Neural cell (in vitro differentiated cells): ENCODE results near the gene RPS5.

Experiments
- EZH2 ChIP-seq: fragments of 200-600, 300-800 bp; shearing (Covaris generic), sonication (generic); IDR thresholded peaks from 2 replicates; pipeline ENCODE4 v1.6.1; 2014; ENCODE audit warnings: antibody characterized with exemption, low read length, borderline replicate concordance, mild to moderate bottlenecking; ENCODE audit not compliant: insufficient read depth, poor library complexity, severe bottlenecking
- POLR2AphosphoS5 ChIP-seq: IDR thresholded peaks from 2 replicates; pipeline ENCODE4 v1.6.1; 2012
- RAD21 ChIP-seq: fragments of 450-650 bp; conservative IDR thresholded peaks from 2 replicates; pipeline ENCODE4 v1.6.1; 2014; ENCODE audit warnings: antibody characterized with exemption, mild to moderate bottlenecking, moderate library complexity
- REST ChIP-seq: IDR thresholded peaks from 2 replicates; pipeline ENCODE4 v1.6.1; 2012; ENCODE audit warnings: borderline replicate concordance
- TF ChIP-seq, protein P1 (sequence below): fragments of 450-650 bp; IDR thresholded peaks from 2 replicates; pipeline ENCODE4 v1.5.1; 2014; ENCODE audit warnings: antibody characterized with exemption, mild to moderate bottlenecking, moderate library complexity; ENCODE audit not compliant: poor library complexity, severe bottlenecking

DNA sequence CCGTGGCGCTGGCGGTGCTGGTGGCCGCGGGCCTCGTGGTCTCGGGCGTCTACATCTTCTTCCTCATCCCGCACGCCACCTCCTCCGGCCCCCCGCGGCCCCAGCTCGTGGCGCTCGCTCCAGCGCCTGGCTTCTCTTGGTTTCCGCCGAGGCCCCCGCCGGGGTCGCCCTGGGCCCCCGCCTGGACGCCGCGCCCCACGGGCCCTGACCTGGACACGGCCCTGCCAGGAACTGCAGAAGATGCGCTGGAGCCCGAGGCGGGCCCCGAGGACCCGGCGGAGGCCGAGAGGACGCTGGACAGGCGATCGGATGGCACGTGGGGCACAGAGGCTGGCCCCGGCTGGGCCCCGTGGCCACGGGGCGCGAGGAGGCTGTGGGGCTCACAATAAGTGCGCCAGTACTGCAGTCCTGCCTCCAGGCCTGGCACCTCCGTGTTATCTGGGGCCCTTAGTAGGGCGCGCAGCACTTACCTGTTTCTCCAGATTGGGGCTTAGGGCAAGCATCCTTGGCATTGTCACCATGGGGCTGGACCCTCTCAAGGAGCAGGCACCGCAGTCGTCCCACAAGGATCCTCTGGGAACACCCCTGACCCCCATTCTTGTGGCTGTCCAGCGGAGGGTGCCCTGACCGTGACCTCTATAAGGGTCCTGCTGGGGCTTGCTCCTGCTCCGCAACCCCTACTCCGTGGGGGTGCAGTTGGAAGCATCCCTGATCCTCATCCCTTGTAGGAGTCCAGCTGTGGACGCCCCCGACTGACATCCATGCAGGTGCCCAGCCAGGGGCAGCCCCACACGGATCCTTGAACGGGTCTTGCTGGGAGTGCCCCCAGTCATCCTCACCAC, 9.8 kb downstream of the RPS5 start:
- TF ChIP-seq, protein P1, sequence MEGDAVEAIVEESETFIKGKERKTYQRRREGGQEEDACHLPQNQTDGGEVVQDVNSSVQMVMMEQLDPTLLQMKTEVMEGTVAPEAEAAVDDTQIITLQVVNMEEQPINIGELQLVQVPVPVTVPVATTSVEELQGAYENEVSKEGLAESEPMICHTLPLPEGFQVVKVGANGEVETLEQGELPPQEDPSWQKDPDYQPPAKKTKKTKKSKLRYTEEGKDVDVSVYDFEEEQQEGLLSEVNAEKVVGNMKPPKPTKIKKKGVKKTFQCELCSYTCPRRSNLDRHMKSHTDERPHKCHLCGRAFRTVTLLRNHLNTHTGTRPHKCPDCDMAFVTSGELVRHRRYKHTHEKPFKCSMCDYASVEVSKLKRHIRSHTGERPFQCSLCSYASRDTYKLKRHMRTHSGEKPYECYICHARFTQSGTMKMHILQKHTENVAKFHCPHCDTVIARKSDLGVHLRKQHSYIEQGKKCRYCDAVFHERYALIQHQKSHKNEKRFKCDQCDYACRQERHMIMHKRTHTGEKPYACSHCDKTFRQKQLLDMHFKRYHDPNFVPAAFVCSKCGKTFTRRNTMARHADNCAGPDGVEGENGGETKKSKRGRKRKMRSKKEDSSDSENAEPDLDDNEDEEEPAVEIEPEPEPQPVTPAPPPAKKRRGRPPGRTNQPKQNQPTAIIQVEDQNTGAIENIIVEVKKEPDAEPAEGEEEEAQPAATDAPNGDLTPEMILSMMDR = no peak
- TF ChIP-seq RAD21 = no peak
- TF ChIP-seq EZH2 = no peak
- no peak for TF ChIP-seq REST
- no peak for TF ChIP-seq POLR2AphosphoS5
